Subcutaneous abdominal adipose tissue (tissue), 5 donors: ENCODE results near the gene LEMD2.

ENCODE experiments used
- H3K27ac ChIP-seq: one replicate; pipeline ENCODE4 v1.7.0; 2013; ENCODE audit warnings: low read depth, mild to moderate bottlenecking, inconsistent platforms, low read length, moderate library complexity
- H3K27me3 ChIP-seq, 5 donors: one replicate each; pipeline ENCODE4 v1.7.0; 2013; ENCODE audit warnings: low read length in 5 of 5, inconsistent platforms in 1 of 5; ENCODE audit not compliant: control insufficient read depth in 5 of 5, insufficient read depth in 4 of 5
- H3K36me3 ChIP-seq, 5 donors: one replicate each; pipeline ENCODE4 v1.7.0; 2013; ENCODE audit warnings: low read length in 5 of 5; ENCODE audit not compliant: control insufficient read depth in 5 of 5, insufficient read depth in 5 of 5
- H3K4me1 ChIP-seq, 5 donors: one replicate each; pipeline ENCODE4 v1.7.0; 2013; ENCODE audit warnings: low read length in 5 of 5, mild to moderate bottlenecking in 3 of 5, moderate library complexity in 1 of 5; ENCODE audit not compliant: control insufficient read depth in 5 of 5, insufficient read depth in 5 of 5
- H3K4me3 ChIP-seq, 5 donors: one replicate each; pipeline ENCODE4 v1.7.0; 2013; ENCODE audit warnings: low read length in 5 of 5, low read depth in 1 of 5
- H3K9ac ChIP-seq, 5 donors: one replicate each; pipeline ENCODE4 v1.7.0; 2013; ENCODE audit warnings: low read length in 5 of 5, mild to moderate bottlenecking in 4 of 5, moderate library complexity in 3 of 5
- H3K9me3 ChIP-seq, 5 donors: one replicate each; pipeline ENCODE4 v1.7.0; 2013; ENCODE audit warnings: low read length in 5 of 5; ENCODE audit not compliant: control insufficient read depth in 5 of 5
- donor health status: healthy.
- donor health status: healthy.
- donor health status: healthy.
- donor health status: healthy.
- donor health status: healthy.

The LEMD2 gene

GRCh38 chr6:33737267-33738026 is 51.5 kb downstream of the LEMD2 start:
- no peak overlapping the region for H3K27ac ChIP-seq
- no peak overlapping the region for H3K9ac ChIP-seq
- H3K9me3 ChIP-seq = no peaks in the 10 kb centered on the region
- no peak overlapping the region for H3K4me3 ChIP-seq
- no peaks in the 10 kb centered on the region for H3K36me3 ChIP-seq
- H3K4me1 ChIP-seq = peaks cover 0 to 2% (median 0%) of the 10 kb centered on the region in 5 donors
- peaks cover 0 to 13% (median 6%) of the 10 kb centered on the region in 5 donors for H3K27me3 ChIP-seq

GRCh38 chr6:33735216-33735615 is 53.7 kb downstream of the LEMD2 start:
- Histone ChIP-seq H3K9ac (no peak overlapping the region), H3K4me1 (peaks cover 0 to 2% (median 0%) of the 10 kb centered on the region in 5 donors), H3K9me3 (no peaks in the 10 kb centered on the region), H3K27me3 (peaks cover 0 to 9% (median 3%) of the 10 kb centered on the region in 5 donors), H3K4me3 (no peak overlapping the region), H3K27ac (no peak overlapping the region), H3K36me3 (no peaks in the 10 kb centered on the region)

- no peak overlapping the region for H3K27ac ChIP-seq
- H3K9ac ChIP-seq = no peak overlapping the region
- no peaks in the 10 kb centered on the region for H3K36me3 ChIP-seq
These were observed 55.3 kb downstream of the LEMD2 start for GRCh38 chr6:33733709-33734007.

GRCh38 chr6:33732817-33733708 is 55.9 kb downstream of the LEMD2 start:
- H3K9me3 ChIP-seq = no peaks in the 10 kb centered on the region
- H3K4me1 ChIP-seq = peaks cover 0 to 6% (median 2%) of the 10 kb centered on the region in 5 donors
- no peak overlapping the region for H3K27ac ChIP-seq
- H3K27me3 ChIP-seq = peaks cover 0 to 9% (median 3%) of the 10 kb centered on the region in 5 donors
- no peaks in the 10 kb centered on the region for H3K36me3 ChIP-seq
- no peak overlapping the region for H3K9ac ChIP-seq
- H3K4me3 ChIP-seq = no peak overlapping the region

More at GRCh38 chr6:33733709-33734007, 55.3 kb downstream of the LEMD2 start:
- Histone ChIP-seq H3K27me3 (peaks cover 0 to 9% (median 3%) of the 10 kb centered on the region in 5 donors), H3K9me3 (no peaks in the 10 kb centered on the region), H3K4me3 (no peak overlapping the region), H3K4me1 (peaks cover 0 to 2% (median 0%) of the 10 kb centered on the region in 5 donors)

- Histone ChIP-seq H3K27ac (no peak overlapping the region), H3K9ac (no peak overlapping the region), H3K4me1 (peaks cover 0 to 12% (median 2%) of the 10 kb centered on the region in 5 donors), H3K36me3 (no peaks in the 10 kb centered on the region), H3K4me3 (no peak overlapping the region), H3K27me3 (peaks cover 0 to 9% (median 3%) of the 10 kb centered on the region in 5 donors), H3K9me3 (no peaks in the 10 kb centered on the region)
These were observed 56.5 kb downstream of the LEMD2 start for GRCh38 chr6:33732385-33732784.

GRCh38 chr6:33731751-33732282 is 57.1 kb downstream of the LEMD2 start:
- Histone ChIP-seq H3K4me1 (peaks cover 0 to 16% (median 0%) of the 10 kb centered on the region in 5 donors), H3K9me3 (no peaks in the 10 kb centered on the region), H3K27me3 (peaks cover 0 to 9% (median 3%) of the 10 kb centered on the region in 5 donors), H3K36me3 (no peaks in the 10 kb centered on the region), H3K4me3 (no peak overlapping the region), H3K9ac (no peak overlapping the region), H3K27ac (no peak overlapping the region)

- no peak overlapping the region for H3K4me3 ChIP-seq
- H3K4me1 ChIP-seq = peaks cover 0 to 16% (median 0%) of the 10 kb centered on the region in 5 donors
- H3K9me3 ChIP-seq = no peaks in the 10 kb centered on the region
- H3K9ac ChIP-seq = no peak overlapping the region
- H3K27me3 ChIP-seq = peaks cover 0 to 9% (median 3%) of the 10 kb centered on the region in 5 donors
- H3K36me3 ChIP-seq = no peaks in the 10 kb centered on the region
- no peak overlapping the region for H3K27ac ChIP-seq
These were observed 57.9 kb downstream of the LEMD2 start for GRCh38 chr6:33731035-33731434.

- H3K36me3 ChIP-seq = no peaks in the 10 kb centered on the region
- H3K27me3 ChIP-seq = peaks cover 0 to 9% (median 3%) of the 10 kb centered on the region in 5 donors
- no peaks in the 10 kb centered on the region for H3K9me3 ChIP-seq
- no peak overlapping the region for H3K27ac ChIP-seq
- peaks cover 0 to 16% (median 0%) of the 10 kb centered on the region in 5 donors for H3K4me1 ChIP-seq
- no peak overlapping the region for H3K4me3 ChIP-seq
- H3K9ac ChIP-seq = no peak overlapping the region
These were observed 58.3 kb downstream of the LEMD2 start for GRCh38 chr6:33730611-33731010.

GRCh38 chr6:33729059-33729458 is 59.9 kb downstream of the LEMD2 start:
- H3K9ac ChIP-seq = no peak overlapping the region
- no peak overlapping the region for H3K4me3 ChIP-seq
- peaks cover 0 to 11% (median 3%) of the 10 kb centered on the region in 5 donors for H3K27me3 ChIP-seq
- no peaks in the 10 kb centered on the region for H3K36me3 ChIP-seq
- peaks cover 0 to 16% (median 0%) of the 10 kb centered on the region in 5 donors for H3K4me1 ChIP-seq
- no peak overlapping the region for H3K27ac ChIP-seq
- no peaks in the 10 kb centered on the region for H3K9me3 ChIP-seq
